ENCODE data around the gene CRHR2. TPM values are rescaled to one million over a fixed set of nuclear protein-coding genes. Genes with fewer than 3 reads are reported as not detected.
"Not testable (repeated sequence)": the region's sequence is repeated elsewhere in the genome, so short reads cannot be mapped to it uniquely, and the experiment has no call there.

Gene CRHR2
- total RNA-seq, 2 donors from 2014 or later = 0.17 TPM; not detected in 1

GRCh38 chr7:30644286-30644955, 37.8 kb downstream of the CRHR2 start:
- no peaks in the 10 kb centered on the region for H3K36me3 ChIP-seq
- H3K27ac ChIP-seq = no peak overlapping the region
- no peaks in the 10 kb centered on the region for H3K27me3 ChIP-seq (replicated peaks; ENCODE audit: insufficient read depth)
- TF ChIP-seq POLR2AphosphoS5 (IDR thresholded peaks at IDR 0.05) (no peak), CTCF (IDR thresholded peaks at IDR 0.05) (no peak), POLR2A (IDR thresholded peaks at IDR 0.05) (no peak)
- WGBS = 93% methylated on average over 4 of the region's 4 CpGs
- H3K4me1 ChIP-seq (replicated peaks) = no peaks in the 10 kb centered on the region
- no peak for DNase-seq (ENCODE audit: low spot score)
- no peak overlapping the region for H3K4me3 ChIP-seq
- intact Hi-C loops (cut with DNase I) = no loop called here
- no peaks in the 10 kb centered on the region for H3K9me3 ChIP-seq

- no peaks in the 10 kb centered on the region for H3K4me1 ChIP-seq (replicated peaks)
- TF ChIP-seq POLR2A (IDR thresholded peaks at IDR 0.05) (no peak), POLR2AphosphoS5 (IDR thresholded peaks at IDR 0.05) (no peak), CTCF (IDR thresholded peaks at IDR 0.05) (no peak)
- WGBS = 68% methylated on average over 4 of the region's 4 CpGs
- DNase-seq (ENCODE audit: low spot score) = no peak
- H3K9me3 ChIP-seq = no peaks in the 10 kb centered on the region
- no peaks in the 10 kb centered on the region for H3K27me3 ChIP-seq (replicated peaks; ENCODE audit: insufficient read depth)
- no peak overlapping the region for H3K4me3 ChIP-seq
- intact Hi-C loops (cut with DNase I) = no loop called here
- no peaks in the 10 kb centered on the region for H3K36me3 ChIP-seq
- no peak overlapping the region for H3K27ac ChIP-seq
Measured at GRCh38 chr7:30642789-30643188, 39.5 kb downstream of the CRHR2 start.

GRCh38 chr7:30642322-30642721, 39.9 kb downstream of the CRHR2 start:
- H3K27me3 ChIP-seq (replicated peaks; ENCODE audit: insufficient read depth); H3K4me1 ChIP-seq (replicated peaks); H3K9me3 ChIP-seq; H3K36me3 ChIP-seq; DNase-seq (ENCODE audit: low spot score); H3K27ac ChIP-seq; intact Hi-C loops (cut with DNase I); H3K4me3 ChIP-seq: not testable (repeated sequence)
- WGBS = 62% methylated on average over 9 of the region's 29 CpGs

GRCh38 chr7:30635798-30636197, 46.5 kb downstream of the CRHR2 start:
- 88% methylated on average over 6 of the region's 6 CpGs for WGBS
- no peaks in the 10 kb centered on the region for H3K9me3 ChIP-seq
- TF ChIP-seq POLR2A (IDR thresholded peaks at IDR 0.05) (no peak), CTCF (IDR thresholded peaks at IDR 0.05) (no peak), POLR2AphosphoS5 (IDR thresholded peaks at IDR 0.05) (no peak)
- no peak overlapping the region for H3K4me3 ChIP-seq
- H3K27me3 ChIP-seq (replicated peaks; ENCODE audit: insufficient read depth) = no peaks in the 10 kb centered on the region
- no peak overlapping the region for H3K27ac ChIP-seq
- no peak for DNase-seq (ENCODE audit: low spot score)
- no peaks in the 10 kb centered on the region for H3K36me3 ChIP-seq
- intact Hi-C loops (cut with DNase I) = loop anchor here (10.0 kb wide), 1 partner anchor 99 kb away; no protein-coding TSS in a partner anchor
- H3K4me1 ChIP-seq (replicated peaks) = no peaks in the 10 kb centered on the region

- no peak for DNase-seq (ENCODE audit: low spot score)
- no peaks in the 10 kb centered on the region for H3K9me3 ChIP-seq
- no peaks in the 10 kb centered on the region for H3K4me1 ChIP-seq (replicated peaks)
- intact Hi-C loops (cut with DNase I) = loop anchor here (10.0 kb wide), 1 partner anchor 100 kb away; no protein-coding TSS in a partner anchor
- H3K27ac ChIP-seq = no peak overlapping the region
- no peak overlapping the region for H3K4me3 ChIP-seq
- TF ChIP-seq POLR2AphosphoS5 (IDR thresholded peaks at IDR 0.05) (no peak), POLR2A (IDR thresholded peaks at IDR 0.05) (no peak)
- WGBS = 79% methylated on average over 6 of the region's 6 CpGs
- H3K27me3 ChIP-seq (replicated peaks; ENCODE audit: insufficient read depth) = no peaks in the 10 kb centered on the region
- no peaks in the 10 kb centered on the region for H3K36me3 ChIP-seq
Measured at GRCh38 chr7:30634634-30635201, 47.5 kb downstream of the CRHR2 start.

GRCh38 chr7:30634193-30634626, 48.0 kb downstream of the CRHR2 start:
- TF ChIP-seq CTCF (IDR thresholded peaks at IDR 0.05) = no peak
- TF ChIP-seq POLR2AphosphoS5 (IDR thresholded peaks at IDR 0.05) = no peak
- no peak for TF ChIP-seq POLR2A (IDR thresholded peaks at IDR 0.05)
- H3K4me3 ChIP-seq = no peak overlapping the region
- H3K27ac ChIP-seq = no peak overlapping the region
- no peaks in the 10 kb centered on the region for H3K9me3 ChIP-seq
- intact Hi-C loops (cut with DNase I) = loop anchor here (10.0 kb wide), 1 partner anchor 101 kb away; no protein-coding TSS in a partner anchor
- no peak for DNase-seq (ENCODE audit: low spot score)
- no peaks in the 10 kb centered on the region for H3K36me3 ChIP-seq
- WGBS = 78% methylated on average over 1 of the region's 1 CpG
- H3K27me3 ChIP-seq (replicated peaks; ENCODE audit: insufficient read depth) = no peaks in the 10 kb centered on the region
- H3K4me1 ChIP-seq (replicated peaks) = no peaks in the 10 kb centered on the region
